ENCODE measurements around the gene LIMS1. TPM values are rescaled to one million over a fixed set of nuclear protein-coding genes. Genes with fewer than 3 reads are reported as not detected.

Gene LIMS1
- total and polyA plus RNA-seq, 2 of the 13 experiments (the other 11 are each of a cell fraction or from before 2014, with no cell fraction given) = 38.3 to 49.6 TPM

GRCh38 chr2:108583903-108584520 lies 49.7 kb downstream of the LIMS1 start (continued):
- TF ChIP-seq, protein P1, sequence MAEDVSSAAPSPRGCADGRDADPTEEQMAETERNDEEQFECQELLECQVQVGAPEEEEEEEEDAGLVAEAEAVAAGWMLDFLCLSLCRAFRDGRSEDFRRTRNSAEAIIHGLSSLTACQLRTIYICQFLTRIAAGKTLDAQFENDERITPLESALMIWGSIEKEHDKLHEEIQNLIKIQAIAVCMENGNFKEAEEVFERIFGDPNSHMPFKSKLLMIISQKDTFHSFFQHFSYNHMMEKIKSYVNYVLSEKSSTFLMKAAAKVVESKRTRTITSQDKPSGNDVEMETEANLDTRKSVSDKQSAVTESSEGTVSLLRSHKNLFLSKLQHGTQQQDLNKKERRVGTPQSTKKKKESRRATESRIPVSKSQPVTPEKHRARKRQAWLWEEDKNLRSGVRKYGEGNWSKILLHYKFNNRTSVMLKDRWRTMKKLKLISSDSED (CRISPR knock-in tag; IDR thresholded peaks at IDR 0.05) = no peak
- TF ChIP-seq CHD4 (IDR thresholded peaks at IDR 0.05; ENCODE audit: borderline replicate concordance, low read length) = no peak
- TF ChIP-seq ARNTL (CRISPR knock-in tag; IDR thresholded peaks at IDR 0.05) = no peak
- TF ChIP-seq, protein P2, sequence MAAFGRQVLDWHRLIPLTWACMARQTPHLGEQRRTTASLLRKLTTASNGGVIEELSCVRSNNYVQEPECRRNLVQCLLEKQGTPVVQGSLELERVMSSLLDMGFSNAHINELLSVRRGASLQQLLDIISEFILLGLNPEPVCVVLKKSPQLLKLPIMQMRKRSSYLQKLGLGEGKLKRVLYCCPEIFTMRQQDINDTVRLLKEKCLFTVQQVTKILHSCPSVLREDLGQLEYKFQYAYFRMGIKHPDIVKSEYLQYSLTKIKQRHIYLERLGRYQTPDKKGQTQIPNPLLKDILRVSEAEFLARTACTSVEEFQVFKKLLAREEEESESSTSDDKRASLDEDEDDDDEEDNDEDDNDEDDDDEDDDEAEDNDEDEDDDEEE (CRISPR knock-in tag; IDR thresholded peaks at IDR 0.05) = no peak

GRCh38 chr2:108585436-108585835 lies 51.2 kb downstream of the LIMS1 start:
- in situ Hi-C loops (cut with HindIII; ENCODE audit: extremely low pct_ligation_motif_present, low pct_unique_long_range_greater_than_20kb) = loop anchor here (25.0 kb wide), 1 partner anchor 373 kb away; no protein-coding TSS in a partner anchor
- WGBS (ENCODE audit: low lambda C conversion rate) = 97% methylated on average over 4 of the region's 4 CpGs

More at GRCh38 chr2:108585436-108585835, 51.2 kb downstream of the LIMS1 start:
- TF ChIP-seq PRPF4 (IDR thresholded peaks at IDR 0.05; ENCODE audit: low read depth, low read length, poor library complexity, severe bottlenecking) = no peak
- no peak for TF ChIP-seq ZNF724P (CRISPR knock-in tag; IDR thresholded peaks at IDR 0.05; ENCODE audit: borderline replicate concordance)
- TF ChIP-seq CREB1 (IDR thresholded peaks at IDR 0.05) = no peak
- no peak for TF ChIP-seq CREB1 (CRISPR knock-in tag; IDR thresholded peaks at IDR 0.05)
- no peak for TF ChIP-seq GTF2F1 (IDR thresholded peaks at IDR 0.05; ENCODE audit: low read length)
- TF ChIP-seq YY1 (IDR thresholded peaks at IDR 0.05; ENCODE audit: insufficient read depth, insufficient replicate concordance, low read depth, low read length) = no peak
- no peak for TF ChIP-seq ZFP36L2 (CRISPR knock-in tag; IDR thresholded peaks at IDR 0.05)
- ChIA-PET CTCF (ENCODE audit: low intra/inter-chr PET ratio, low total read pairs) (no interaction called here), POLR2A (no interaction called here)
- Histone ChIP-seq H3K4me1 (ENCODE audit: insufficient read depth, low read length) (peaks cover 8% of the 10 kb centered on the region), H3K27ac (ENCODE audit: extremely low read length, insufficient read depth, low read length) (no peak overlapping the region), H3K4me3 (replicated peaks in 1 of 3; ENCODE audit: insufficient read depth in 1 of 3, low read depth in 2 of 3, low read length in 3 of 3) (no peak overlapping the region), H3K9ac (ENCODE audit: insufficient read depth, low read depth, low read length) (no peak overlapping the region), H3K9me3 (ENCODE audit: low read length) (no peaks in the 10 kb centered on the region), H3K79me2 (ENCODE audit: insufficient read depth, low read length) (peaks cover 54% of the 10 kb centered on the region), H2AFZ (ENCODE audit: low read length) (no peak overlapping the region), H3K36me3 (replicated peaks in 1 of 2; ENCODE audit: control insufficient read depth in 1 of 2, insufficient read depth in 2 of 2, low read length in 2 of 2) (no peaks in the 10 kb centered on the region; a peak in 1 of 5 replicates), H4K20me1 (ENCODE audit: insufficient read depth, low read length) (0 out of 2 replicates have a peak, but pooled peaks cover 5% of the 10 kb centered on the region), H3K4me2 (ENCODE audit: low read depth, low read length) (no peak overlapping the region), H3K27me3 (ENCODE audit: control insufficient read depth in 1 of 2, insufficient read depth in 2 of 2, low read length in 2 of 2) (no peaks in the 10 kb centered on the region)
- BruUV-seq (replicated peaks) = no TSS peak
- intact Hi-C loops (cut with micrococcal nuclease; ENCODE audit: unreplicated experiment) = loop anchor here (2.0 kb wide), 1 partner anchor 93 kb away; no protein-coding TSS in a partner anchor
- FAIRE-seq (no peak), ATAC-seq (no peak), DNase-seq (ENCODE audit: low spot score) (no peak)
